GM12878 (cell line): ENCODE results near the gene ACTA2. TPM values are rescaled to one million over a fixed set of nuclear protein-coding genes. Genes with fewer than 3 reads are reported as not detected.

Experiments
- BACH1 ChIP-seq: fragments of 450-650 bp; IDR thresholded peaks from 2 replicates; pipeline ENCODE4 v1.6.1; 2017; ENCODE audit warnings: mild to moderate bottlenecking, borderline replicate concordance
- DPF2 ChIP-seq: fragments of 450-650 bp; IDR thresholded peaks from 2 replicates; pipeline ENCODE4 v1.6.1; 2017; ENCODE audit warnings: mild to moderate bottlenecking
- ELK1 ChIP-seq: IDR thresholded peaks from 2 replicates; pipeline ENCODE4 v1.6.1; 2012; ENCODE audit warnings: low read depth, low read length, improper control_type of control experiment
- EZH2 ChIP-seq: IDR thresholded peaks from 2 replicates; pipeline ENCODE4 v1.6.1; 2012; ENCODE audit warnings: low read depth, mild to moderate bottlenecking, control low read depth, inconsistent platforms, low read length, borderline replicate concordance; ENCODE audit not compliant: control insufficient read depth
- MAX ChIP-seq: IDR thresholded peaks from 2 replicates; pipeline ENCODE4 v1.6.1; 2012; ENCODE audit warnings: low read depth, low read length, improper control_type of control experiment
- MEF2A ChIP-seq: IDR thresholded peaks from 2 replicates; pipeline ENCODE4 v1.6.1; 2011; ENCODE audit warnings: low read depth, mild to moderate bottlenecking, low read length, moderate library complexity; ENCODE audit not compliant: insufficient read depth
- NFIC ChIP-seq: IDR thresholded peaks from 2 replicates; pipeline ENCODE4 v1.6.1; 2012; ENCODE audit warnings: low read depth, mild to moderate bottlenecking, inconsistent platforms, low read length, moderate library complexity
- RELA ChIP-seq: fragments of 450-650 bp; IDR thresholded peaks from 2 replicates; pipeline ENCODE4 v1.8.0; 2014; ENCODE audit warnings: borderline replicate concordance; ENCODE audit not compliant: partially characterized antibody
- TCF7 ChIP-seq: IDR thresholded peaks from 2 replicates; pipeline ENCODE4 v1.6.1; 2014; ENCODE audit warnings: antibody characterized with exemption, borderline replicate concordance
- polyA plus RNA-seq, 11 experiments: library from polyadenylated mRNA; depleted of rRNA in 4 of 11; unstranded in 6 of 11; stranded (reverse) in 5 of 11; fragments of >200 nt; fragmentation: Nextera tagmentation in 4 of 11; fragmentation: Illumina TruSeq in 1 of 11; extraction: Ambion mirVana in 4 of 11; extraction: Trizol in 1 of 11; gene quantifications; 1 replicate in 1 of 11; 2 replicates in 10 of 11; pipeline versions ENCODE4 v1.2.1 to v1.2.3, GENCODE V29; 2011 to 2016; ENCODE audit warnings: inconsistent platforms in 2 of 11, missing spikeins in 2 of 11, low read depth in 1 of 11
- total RNA-seq, 4 experiments: library from RNA; depleted of rRNA in 3 of 4; stranded (reverse); fragments of >200 nt in 3 of 4; fragmentation: Illumina TruSeq in 1 of 4; extraction: Trizol in 1 of 4; gene quantifications; 2 replicates each; pipeline versions ENCODE4 v1.2.1 to v1.2.3, GENCODE V29; 2013 to 2021
- TF ChIP-seq, protein P1 (sequence below): fragments of 450-650 bp; IDR thresholded peaks from 2 replicates; pipeline ENCODE4 v1.6.1; 2014; ENCODE audit warnings: mild to moderate bottlenecking
- TF ChIP-seq, protein P2 (sequence below): fragments of 450-650 bp; IDR thresholded peaks from 2 replicates; pipeline ENCODE4 v1.6.1; 2017; ENCODE audit warnings: low read depth, mild to moderate bottlenecking, moderate library complexity

Gene ACTA2
- total and polyA plus RNA-seq, 10 of the 15 experiments (the other 5 are each of a cell fraction or from before 2014, with no cell fraction given), result 7.4 to 78.2 (median 32.4) TPM

DNA sequence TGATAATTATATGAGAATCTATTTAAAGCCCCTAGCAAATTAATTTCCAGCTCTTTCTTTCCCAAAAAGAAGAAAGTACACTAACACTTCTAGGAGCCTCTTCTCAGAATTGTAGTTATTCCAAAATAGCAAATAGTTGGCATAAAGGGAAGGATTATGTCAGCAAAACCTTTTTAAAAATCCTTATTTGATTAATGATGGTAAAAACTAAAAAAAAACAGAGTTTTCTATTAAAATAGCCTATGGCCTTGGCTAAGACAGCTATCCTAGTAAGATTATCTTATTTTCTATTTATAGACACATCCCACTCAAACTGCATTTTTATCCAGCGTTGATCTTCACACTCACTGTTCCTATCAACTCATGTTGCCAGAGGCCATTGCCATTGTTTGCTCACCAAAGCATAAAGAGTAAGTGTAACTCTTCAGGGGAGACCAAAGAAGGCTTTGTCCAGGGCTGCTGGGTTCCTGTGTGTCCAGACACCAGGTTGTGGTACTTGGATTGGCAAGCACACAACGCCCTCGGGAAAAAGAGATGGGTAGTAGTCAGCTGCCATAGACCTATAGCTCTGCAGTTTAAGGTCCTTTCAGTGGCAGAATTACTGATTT lies 31.5 kb downstream of the ACTA2 start (continued):
- TF ChIP-seq NFIC (no peak), TCF7 (no peak), EZH2 (no peak), ELK1 (no peak), MEF2A (no peak), DPF2 (no peak), BACH1 (no peak), MAX (no peak), RELA (no peak)
- TF ChIP-seq, protein P1, sequence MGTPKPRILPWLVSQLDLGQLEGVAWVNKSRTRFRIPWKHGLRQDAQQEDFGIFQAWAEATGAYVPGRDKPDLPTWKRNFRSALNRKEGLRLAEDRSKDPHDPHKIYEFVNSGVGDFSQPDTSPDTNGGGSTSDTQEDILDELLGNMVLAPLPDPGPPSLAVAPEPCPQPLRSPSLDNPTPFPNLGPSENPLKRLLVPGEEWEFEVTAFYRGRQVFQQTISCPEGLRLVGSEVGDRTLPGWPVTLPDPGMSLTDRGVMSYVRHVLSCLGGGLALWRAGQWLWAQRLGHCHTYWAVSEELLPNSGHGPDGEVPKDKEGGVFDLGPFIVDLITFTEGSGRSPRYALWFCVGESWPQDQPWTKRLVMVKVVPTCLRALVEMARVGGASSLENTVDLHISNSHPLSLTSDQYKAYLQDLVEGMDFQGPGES, result no peak
- TF ChIP-seq, protein P2, sequence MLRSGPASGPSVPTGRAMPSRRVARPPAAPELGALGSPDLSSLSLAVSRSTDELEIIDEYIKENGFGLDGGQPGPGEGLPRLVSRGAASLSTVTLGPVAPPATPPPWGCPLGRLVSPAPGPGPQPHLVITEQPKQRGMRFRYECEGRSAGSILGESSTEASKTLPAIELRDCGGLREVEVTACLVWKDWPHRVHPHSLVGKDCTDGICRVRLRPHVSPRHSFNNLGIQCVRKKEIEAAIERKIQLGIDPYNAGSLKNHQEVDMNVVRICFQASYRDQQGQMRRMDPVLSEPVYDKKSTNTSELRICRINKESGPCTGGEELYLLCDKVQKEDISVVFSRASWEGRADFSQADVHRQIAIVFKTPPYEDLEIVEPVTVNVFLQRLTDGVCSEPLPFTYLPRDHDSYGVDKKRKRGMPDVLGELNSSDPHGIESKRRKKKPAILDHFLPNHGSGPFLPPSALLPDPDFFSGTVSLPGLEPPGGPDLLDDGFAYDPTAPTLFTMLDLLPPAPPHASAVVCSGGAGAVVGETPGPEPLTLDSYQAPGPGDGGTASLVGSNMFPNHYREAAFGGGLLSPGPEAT, result no peak
